Skin epidermis (tissue), 12 donors: ENCODE measurements around the gene TRNAU1AP.
A peak's percentile ranks its signal among the peaks of the same experiment; 100 is the strongest.
"Not testable (repeated sequence)": the region's sequence is repeated elsewhere in the genome, so short reads cannot be mapped to it uniquely, and the experiment has no call there.

Experiments used
- H3K27ac ChIP-seq, 21 experiments: fragments of 200-600 bp; sonication (generic) in 11 of 21; one replicate each; pipeline ENCODE4 v1.5.0; 2020; ENCODE audit warnings: mild to moderate bottlenecking in 3 of 21, inconsistent platforms in 2 of 21, moderate library complexity in 2 of 21
- H3K4me3 ChIP-seq, 7 experiments: fragments of 200-600 bp; sonication (generic) in 2 of 7; one replicate each; pipeline ENCODE4 v1.5.0; 2020; ENCODE audit warnings: inconsistent platforms in 2 of 7, mild to moderate bottlenecking in 2 of 7, moderate library complexity in 1 of 7

The TRNAU1AP gene

DNA sequence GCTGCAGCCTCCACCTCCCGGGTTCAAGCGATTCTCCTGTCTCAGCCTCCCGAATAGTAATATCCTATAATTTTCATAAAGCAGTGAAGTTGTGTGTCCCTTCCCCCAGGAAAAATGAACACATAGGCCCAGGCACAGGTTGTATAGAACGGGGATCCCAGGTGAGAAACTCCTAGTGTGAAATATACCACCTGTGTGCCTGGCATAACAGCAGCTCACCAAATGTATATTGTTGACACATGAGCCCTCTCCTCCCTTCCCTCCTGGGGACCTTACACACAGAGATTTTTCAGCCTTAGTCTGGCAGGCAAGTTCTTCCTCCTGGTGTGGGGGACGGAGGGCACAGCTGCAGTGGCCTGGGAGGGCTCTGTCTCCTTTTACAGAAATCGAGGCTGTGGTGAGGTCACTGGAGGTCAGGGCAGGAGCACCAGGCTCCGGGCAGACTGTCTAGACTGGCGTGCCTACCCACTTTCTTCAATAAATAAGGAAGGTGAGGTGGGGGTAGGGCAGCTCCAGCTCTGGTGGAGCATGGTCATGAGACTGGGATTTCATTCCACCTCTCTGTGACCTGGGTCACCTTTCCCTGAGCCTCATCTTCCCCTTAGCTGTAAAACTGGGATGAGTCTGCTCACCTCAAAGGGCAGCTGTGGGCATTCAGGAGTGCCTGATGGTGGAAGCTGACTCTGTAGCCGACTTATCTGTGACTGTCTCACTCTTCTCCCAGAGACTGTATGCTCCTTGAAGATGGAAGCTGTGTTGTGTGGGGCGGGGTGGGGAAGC lies 32.7 kb upstream of the TRNAU1AP start:
- H3K4me3 ChIP-seq, result no peak overlapping the region
- no peak overlapping the region for H3K27ac ChIP-seq

DNA sequence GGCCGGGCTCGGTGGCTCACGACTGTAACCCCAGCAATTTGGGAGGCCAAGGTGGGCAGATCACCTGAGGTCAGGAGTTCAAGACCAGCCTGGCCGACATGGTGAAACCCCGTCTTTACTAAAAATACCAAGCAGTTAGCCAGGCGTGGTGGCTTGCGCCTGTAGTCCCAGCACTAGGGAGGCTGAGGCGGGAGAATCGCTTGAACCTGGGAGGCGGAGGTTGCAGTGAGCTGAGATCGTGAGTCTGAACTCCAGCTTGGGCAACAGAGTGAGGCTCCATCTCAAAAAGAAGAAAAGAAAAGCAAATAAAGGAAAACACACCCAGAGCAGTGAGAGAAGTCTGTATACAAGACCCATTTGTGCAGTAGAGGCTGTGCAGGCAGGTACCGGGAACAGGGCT lies 32.1 kb upstream of the TRNAU1AP start:
- not testable (repeated sequence) for H3K27ac ChIP-seq, H3K4me3 ChIP-seq

DNA sequence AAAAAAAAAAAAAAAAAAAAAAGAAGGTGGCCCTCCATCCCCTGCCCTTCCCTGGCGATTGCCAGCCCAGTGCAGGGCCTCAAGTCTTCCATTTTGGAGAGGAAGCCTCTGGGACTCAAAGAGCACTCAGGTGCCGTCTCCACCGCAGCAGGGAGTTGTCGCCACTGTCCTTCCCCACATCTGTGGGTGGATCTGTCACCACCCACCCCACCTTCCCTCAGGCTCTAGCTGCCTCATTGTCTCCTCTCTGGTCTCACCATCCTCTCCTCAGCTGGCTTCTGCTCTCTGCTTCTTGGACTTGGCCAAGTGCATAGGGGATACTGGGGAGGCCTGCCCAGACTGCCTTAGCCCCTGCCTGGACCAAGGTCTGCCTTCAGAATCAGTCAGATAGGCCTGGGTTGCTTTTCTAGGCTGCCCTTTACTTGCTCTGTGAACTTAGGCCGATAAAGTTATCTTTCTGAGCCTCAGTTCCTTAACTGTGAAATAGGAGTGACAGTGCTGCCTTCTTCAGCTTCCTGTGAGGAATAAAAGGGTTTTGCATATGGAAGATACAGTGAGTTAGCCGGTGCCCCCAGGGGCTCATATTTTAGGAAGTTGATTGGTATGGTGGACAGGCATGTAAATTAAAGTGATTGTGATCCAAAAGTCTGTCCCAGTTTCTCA lies 31.3 kb upstream of the TRNAU1AP start:
- no peak overlapping the region for H3K27ac ChIP-seq
- no peak overlapping the region for H3K4me3 ChIP-seq

DNA sequence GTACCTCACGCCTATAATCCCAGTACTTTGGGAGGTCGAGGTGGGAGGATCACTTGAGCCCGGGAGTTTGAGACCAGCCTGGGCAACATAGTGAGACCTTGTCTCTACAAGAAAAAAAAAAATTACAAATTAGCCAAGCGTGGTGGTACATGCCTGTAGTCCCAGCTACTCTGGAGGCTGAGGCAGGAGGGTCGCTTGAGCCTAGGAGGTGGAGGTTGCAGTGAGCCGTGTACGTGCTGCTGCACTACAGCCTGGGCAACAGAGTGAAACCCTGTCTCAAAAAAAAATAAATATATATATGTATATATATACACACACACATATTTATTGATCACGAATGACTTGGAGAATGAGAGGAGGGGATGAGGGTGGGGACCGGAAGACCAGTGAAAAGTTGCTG lies 30.3 kb upstream of the TRNAU1AP start:
- H3K4me3 ChIP-seq, H3K27ac ChIP-seq: not testable (repeated sequence)

DNA sequence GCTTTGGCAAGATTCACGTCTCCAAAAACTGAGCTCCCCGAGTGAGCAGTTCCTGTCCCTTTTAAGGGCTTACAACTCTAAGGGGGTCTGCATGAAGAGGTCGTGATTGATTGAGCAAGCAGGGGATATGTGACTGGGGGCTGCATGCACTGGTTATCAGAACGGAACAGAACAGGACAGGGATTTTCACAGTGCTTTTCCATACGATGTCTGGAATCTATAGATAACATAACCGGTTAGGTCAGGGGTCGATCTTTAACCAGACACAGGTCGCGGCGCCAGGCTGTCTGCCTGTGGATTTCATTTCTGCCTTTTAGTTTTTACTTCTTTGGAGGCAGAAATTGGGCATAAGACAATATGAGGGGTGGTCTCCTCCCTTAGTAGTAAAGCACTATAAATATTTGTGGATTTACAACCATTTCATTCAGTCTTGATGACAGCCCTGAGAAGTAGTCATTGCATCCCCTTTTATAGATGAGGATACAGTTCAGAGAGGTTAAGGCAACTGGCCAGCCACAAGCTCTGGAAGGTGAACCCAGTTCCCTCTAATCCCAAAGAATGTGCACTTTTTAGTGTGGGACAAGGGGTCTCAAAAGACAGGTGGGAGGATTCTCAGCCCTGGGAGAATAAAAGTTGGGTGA lies 27.8 kb upstream of the TRNAU1AP start:
- H3K27ac ChIP-seq, H3K4me3 ChIP-seq: not testable (repeated sequence)

DNA sequence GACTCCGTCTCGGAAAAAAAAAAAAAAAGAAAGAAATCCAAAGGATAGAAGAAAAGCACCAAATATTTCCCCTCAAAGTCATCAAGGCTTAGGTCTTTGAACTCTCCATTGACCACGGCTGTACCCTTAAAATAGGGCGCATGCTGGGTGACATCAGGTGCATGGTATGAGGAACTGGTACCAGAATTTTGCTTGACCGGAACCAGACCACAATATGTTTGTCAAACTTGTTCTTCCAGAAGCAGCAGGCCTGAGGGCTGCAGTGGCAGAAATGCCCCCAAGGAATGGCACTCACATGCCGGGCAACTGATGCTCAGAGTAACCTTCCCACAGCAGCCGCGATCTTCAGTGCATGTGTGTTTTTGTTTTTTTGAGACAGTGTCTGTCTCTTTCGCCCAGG lies 26.0 kb upstream of the TRNAU1AP start:
- no peak overlapping the region for H3K4me3 ChIP-seq
- H3K27ac ChIP-seq, result no peak overlapping the region

DNA sequence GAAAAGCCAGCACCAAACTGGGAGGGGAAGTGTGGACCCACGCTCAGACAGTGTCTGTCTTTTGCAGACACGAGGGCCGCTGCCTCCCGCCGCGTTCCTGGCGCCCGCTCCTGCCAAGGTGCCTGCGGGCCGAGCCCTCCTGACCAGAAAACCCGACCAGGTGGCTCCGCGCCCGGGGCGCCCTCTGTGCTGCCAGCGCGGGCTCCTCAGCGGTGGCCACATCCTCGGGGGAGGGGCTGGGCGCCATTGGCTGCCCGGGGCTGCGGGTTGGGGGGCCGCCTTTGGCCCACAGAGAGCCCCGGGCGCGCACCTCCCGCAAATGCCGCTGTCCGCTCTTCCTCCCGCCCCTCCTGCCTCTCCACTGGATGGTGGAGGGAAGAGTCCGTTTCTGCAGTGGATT lies 22.4 kb upstream of the TRNAU1AP start:
- Histone ChIP-seq H3K4me3 (no peak overlapping the region), H3K27ac (no peak overlapping the region)

DNA sequence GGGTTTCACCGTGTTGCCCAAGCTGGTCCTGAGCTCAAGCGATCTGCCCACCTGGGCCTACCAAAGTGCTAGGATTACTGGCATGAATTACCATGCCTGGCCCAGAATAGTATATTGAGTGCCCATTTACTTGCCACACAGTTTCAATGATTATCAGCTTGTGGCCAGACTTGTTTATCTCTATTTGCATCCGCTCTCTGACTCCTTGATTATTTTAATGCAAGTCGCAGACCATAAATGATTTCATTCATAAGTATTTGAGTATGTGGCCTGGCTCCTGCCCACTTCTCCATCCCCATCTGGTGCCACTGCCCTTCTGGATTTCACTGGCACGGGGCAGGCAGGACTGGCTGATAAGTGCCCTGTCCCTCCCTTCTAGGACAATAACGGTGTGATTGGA lies 18.2 kb upstream of the TRNAU1AP start:
- Histone ChIP-seq H3K27ac (no peak overlapping the region), H3K4me3 (no peak overlapping the region)

DNA sequence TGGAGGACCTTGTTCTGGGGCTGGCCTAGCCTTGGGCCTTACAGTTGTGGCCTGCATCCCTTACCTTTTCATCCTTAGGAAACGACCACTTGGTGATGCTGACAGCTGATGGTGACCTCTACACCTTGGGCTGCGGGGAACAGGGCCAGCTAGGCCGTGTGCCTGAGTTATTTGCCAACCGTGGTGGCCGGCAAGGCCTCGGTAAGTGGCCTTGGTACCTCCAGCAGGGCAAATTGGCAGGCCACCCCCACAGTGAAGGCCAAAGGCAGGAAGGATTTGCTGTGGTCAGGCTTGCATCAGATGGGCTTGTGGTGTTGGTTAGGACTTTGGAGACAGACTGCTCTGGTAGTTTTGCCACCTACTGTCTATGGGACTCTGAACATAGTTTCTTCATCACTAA lies 17.7 kb upstream of the TRNAU1AP start:
- Histone ChIP-seq H3K27ac (no peak overlapping the region), H3K4me3 (no peak overlapping the region)

DNA sequence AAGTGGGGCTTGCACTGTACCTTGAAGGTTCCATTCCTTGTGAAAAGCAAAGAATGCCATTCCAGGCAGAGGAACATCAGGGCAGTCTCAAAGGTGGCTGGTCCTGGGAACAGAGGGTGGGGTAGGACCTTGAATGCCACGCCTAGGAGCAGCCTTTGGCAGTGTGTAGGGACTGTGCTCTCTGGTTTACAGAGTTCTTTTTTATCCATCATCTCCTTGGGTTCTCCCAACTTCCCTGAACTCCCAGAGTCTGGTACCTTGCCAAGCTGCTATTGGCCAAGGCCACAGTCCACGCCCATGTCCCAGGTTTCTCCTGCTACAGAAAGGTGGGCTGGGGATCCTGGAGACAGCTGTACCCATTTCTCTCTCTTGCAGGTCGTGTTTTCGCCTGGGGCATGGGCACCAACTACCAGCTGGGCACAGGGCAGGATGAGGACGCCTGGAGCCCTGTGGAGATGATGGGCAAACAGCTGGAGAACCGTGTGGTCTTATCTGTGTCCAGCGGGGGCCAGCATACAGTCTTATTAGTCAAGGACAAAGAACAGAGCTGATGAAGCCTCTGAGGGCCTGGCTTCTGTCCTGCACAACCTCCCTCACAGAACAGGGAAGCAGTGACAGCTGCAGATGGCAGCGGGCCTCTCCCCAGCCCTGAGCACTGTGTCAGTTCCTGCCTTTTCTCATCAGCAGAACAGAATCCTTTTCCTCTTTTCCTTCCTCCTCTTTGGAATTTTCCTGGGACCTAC lies 15.3 kb upstream of the TRNAU1AP start:
- no peak overlapping the region for H3K27ac ChIP-seq
- H3K4me3 ChIP-seq, result no peak overlapping the region

DNA sequence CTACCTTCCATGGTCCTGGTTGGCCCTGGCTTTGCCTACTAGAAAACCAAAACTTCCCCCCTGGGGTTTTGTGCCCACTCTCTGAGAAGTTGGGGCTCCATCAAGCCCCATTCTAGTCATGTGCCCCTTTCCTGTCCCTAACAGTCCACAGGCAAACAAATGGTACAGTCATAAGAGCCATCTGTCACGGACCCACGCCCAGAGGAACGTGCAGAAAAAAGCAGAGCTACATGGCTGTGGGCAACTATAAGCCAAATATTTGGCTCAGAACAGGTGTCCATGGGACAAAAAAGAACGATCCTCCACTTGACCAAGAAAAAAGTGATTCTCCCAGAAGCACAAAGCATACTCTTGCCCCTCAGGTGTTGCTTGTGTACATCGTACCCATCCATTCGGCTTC lies 14.6 kb upstream of the TRNAU1AP start:
- Histone ChIP-seq H3K27ac (no peak overlapping the region), H3K4me3 (no peak overlapping the region)

DNA sequence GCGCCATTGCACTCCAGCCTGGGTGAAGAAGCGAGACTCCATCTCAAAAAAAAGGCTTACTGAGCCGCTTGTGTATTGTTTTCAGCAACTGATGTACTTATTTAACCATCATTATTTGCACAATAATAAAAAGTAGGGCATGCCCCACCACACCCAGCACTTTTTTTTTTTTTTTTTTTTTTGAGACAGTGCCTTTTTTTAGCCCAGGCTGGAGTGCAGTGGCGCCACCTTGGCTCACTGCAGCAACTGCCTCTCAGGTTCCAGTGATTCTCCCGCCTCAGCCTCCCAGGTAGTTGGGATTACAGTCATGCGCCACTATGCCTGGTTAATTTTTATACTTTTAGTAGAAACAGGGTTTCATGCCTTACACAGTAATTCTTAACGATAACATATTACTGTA lies 12.2 kb upstream of the TRNAU1AP start:
- H3K27ac ChIP-seq, result no peak overlapping the region
- no peak overlapping the region for H3K4me3 ChIP-seq

DNA sequence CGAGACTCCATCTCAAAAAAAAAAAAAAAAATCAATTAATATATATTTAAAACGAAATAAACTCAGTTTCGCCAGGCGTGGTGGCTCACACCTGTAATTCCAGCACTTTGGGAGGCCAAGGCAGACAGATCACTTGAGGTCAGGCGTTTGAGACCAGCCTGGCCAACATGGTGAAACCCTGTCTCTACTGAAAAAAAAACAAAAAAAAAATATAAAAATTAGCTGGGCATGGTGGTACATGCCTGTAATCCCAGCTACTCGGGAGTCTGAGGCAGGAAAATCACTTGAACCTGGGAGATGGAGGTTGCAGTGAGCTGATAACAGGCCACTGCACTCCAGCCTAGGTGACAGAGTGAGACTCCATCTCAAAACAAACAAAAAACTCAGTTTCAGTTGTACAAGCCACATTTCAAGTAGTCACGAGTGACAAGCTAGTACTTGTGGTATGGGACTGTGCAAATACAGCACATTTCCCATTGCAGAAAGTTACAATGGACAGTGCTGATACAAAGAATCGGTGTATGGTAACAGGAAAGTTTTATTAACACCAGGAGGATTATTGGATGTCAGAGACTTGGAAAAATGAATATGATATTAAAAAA lies 11.4 kb upstream of the TRNAU1AP start:
- H3K4me3 ChIP-seq, H3K27ac ChIP-seq: not testable (repeated sequence)

DNA sequence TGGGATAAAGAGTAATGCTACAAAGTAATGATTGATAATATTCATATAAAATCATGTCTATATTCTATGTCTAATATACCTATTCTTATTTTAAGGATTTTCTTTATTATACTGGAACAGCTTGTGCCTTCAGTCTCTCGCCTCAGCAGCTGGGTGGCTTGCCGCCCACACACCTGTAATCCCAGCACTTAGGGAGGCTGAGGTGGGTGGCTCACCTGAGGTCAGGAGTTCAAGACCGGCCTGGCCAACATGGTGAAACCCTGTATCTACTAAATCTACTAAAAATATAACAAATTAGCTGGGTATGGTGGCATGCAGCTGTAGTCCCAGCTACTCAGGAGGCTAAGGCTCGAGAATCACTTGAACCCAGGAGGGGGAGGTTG lies 7.6 kb upstream of the TRNAU1AP start:
- no peak overlapping the region for H3K27ac ChIP-seq
- H3K4me3 ChIP-seq, result no peak overlapping the region

DNA sequence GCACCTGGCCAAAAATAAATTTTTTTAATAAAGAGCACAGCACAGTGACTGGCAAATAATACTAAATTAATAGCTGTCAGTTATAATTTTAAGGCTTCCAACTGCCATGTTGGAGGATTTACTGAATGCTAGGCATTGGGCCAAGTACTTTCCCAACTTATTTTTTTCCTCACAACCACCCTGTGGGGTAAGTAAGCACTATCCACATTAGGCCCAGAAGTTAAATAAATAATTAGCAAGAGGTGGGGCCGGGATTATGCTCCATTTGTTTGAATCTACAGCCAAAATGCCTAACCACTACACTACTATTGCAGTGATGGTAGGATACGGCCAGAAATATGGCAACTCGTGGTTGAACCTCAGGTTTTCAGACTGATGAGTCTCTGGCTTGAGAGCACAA lies 4.6 kb upstream of the TRNAU1AP start:
- no peak overlapping the region for H3K27ac ChIP-seq
- no peak overlapping the region for H3K4me3 ChIP-seq

DNA sequence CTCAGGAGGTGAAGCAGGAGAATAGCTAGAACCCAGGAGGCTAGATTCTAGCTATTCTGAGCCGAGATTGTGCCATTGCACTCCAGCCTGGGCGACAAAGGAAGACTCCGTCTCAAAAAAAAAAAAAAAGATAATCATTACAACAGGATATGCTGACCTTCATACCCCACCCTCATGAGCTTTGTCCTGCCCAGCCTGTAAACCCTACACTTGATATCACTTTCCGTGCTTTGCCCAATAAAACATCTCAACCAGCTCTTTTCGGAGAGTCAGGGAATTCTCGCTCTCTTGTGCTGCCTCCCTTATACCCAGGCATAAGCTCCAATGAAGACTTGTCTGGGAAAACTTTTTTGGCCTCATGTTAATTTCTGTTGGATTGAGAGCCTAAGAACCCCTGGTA lies 1.5 kb upstream of the TRNAU1AP start:
- Histone ChIP-seq H3K4me3 (no peak overlapping the region), H3K27ac (no peak overlapping the region)

DNA sequence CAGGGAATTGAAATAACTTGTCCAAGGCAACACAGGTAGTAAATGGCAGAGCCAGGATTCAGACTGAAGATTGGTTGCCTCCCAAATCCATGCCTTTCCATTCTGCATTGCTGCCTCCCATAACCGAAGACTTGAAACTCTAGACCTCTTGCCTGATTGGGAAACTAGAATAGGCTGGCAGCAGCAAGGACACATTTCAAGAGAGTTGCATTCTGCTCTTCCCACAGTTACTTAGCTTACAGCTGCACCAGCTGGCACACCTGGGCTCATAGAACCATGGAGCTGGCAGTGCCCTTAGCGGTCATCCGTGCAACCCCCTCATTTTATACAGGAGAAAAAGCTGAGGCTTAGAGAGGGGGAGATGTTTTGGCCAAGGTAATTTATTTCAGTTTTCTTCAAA lies 8.0 kb downstream of the TRNAU1AP start:
- peak overlapping the region in 1 of 21 experiments; percentile 26 for H3K27ac ChIP-seq
- H3K4me3 ChIP-seq, result no peak overlapping the region

DNA sequence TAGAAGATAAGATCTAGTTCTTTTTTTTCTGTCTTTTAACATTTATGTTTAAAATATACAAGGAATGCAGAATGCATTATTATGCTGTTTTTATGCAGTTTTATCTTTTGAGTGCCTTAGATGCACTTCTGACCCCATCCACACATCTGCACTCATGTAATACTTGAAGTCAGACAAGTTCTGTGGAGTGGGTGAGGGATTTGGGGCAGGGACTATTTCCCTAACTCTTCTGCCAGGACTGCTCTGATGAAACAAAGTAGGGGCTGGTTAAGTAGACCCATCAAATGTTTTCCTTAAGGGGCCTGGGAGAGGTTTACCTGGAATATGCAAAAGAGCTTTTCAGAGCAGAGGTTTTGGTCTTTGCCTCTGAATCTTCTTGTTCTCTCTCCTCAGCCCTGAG lies 11.4 kb downstream of the TRNAU1AP start:
- no peak overlapping the region for H3K4me3 ChIP-seq
- no peak overlapping the region for H3K27ac ChIP-seq

DNA sequence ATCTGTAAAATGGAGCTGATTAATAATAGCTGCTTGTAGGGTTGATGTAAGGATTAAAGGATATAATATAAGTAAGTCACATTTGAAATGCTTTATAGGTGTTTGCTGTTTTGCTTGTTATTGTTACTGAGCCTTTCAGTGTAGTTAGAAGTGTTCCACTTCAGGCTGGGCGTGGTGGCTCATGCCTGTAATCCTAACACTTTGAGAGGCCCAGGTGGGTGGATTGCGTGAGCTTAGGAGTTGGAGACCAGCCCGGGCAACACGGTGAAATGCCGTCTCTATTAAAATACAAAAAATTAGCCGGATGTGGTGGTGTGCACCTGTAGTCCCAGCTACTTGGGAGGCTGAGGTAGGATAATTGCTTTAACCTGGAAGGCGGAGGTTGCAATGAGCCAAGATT lies 12.2 kb downstream of the TRNAU1AP start:
- H3K27ac ChIP-seq, result no peak overlapping the region
- no peak overlapping the region for H3K4me3 ChIP-seq

DNA sequence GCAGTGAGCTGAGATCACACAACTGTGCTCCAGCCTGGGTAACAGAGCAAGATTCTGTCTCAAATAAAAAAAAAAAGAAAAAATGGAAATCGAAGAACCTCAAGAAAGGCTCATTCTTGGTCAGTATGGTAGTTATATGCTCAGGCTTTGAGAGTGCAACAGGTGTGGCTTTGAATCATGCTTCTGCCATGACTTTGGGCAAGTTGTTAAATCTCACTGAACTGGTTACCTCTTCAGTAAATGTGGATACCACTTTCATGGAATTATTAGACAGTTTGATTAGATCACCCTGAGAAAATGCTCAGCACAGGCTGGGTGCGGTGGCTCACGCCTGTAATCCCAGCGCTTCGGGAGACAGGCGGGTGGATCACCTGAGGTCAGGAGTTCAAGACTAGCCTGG lies 12.8 kb downstream of the TRNAU1AP start:
- Histone ChIP-seq H3K27ac (no peak overlapping the region), H3K4me3 (no peak overlapping the region)
